ENCODE measurements around the gene ZNF230.

The ZNF230 gene

DNA sequence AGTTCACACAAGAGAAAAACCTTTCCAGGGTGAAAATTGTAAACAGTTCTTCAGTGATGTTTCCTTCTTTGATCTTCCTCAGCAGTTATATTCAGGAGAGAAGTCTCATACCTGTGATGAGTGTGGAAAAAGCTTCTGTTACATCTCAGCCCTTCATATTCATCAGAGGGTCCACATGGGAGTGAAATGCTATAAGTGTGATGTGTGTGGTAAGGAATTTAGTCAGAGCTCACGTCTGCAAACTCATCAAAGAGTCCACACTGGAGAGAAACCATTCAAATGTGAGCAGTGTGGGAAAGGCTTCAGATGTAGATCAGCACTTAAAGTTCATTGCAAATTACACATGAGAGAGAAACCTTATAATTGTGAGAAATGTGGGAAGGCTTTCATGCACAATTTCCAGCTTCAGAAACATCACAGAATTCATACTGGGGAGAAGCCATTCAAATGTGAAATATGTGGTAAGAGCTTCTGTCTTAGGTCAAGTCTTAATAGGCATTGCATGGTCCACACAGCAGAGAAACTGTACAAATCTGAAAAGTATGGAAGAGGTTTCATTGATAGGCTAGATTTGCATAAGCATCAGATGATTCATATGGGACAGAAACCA is 29.3 kb downstream of the ZNF230 start:
- DNase-seq = no peak

DNA sequence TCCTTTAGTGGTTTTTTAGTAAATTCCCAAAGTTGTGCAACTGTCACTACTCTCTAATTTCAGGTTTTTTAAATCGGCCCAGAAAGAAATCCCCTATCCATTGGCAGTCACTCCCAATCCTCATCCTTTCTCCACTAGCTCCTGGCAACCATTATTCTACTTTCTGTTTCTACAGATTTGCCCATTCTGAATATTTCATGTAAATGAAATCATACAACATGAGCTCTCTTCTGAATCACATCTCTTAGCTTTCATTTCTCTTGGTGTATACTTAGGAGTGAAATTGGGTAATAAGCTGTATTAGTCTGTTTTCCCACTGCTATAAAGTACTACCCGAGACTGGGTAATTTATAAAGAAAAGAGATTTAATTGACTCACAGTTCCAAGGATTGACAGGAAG is 39.4 kb downstream of the ZNF230 start:
- no peak for DNase-seq

DNA sequence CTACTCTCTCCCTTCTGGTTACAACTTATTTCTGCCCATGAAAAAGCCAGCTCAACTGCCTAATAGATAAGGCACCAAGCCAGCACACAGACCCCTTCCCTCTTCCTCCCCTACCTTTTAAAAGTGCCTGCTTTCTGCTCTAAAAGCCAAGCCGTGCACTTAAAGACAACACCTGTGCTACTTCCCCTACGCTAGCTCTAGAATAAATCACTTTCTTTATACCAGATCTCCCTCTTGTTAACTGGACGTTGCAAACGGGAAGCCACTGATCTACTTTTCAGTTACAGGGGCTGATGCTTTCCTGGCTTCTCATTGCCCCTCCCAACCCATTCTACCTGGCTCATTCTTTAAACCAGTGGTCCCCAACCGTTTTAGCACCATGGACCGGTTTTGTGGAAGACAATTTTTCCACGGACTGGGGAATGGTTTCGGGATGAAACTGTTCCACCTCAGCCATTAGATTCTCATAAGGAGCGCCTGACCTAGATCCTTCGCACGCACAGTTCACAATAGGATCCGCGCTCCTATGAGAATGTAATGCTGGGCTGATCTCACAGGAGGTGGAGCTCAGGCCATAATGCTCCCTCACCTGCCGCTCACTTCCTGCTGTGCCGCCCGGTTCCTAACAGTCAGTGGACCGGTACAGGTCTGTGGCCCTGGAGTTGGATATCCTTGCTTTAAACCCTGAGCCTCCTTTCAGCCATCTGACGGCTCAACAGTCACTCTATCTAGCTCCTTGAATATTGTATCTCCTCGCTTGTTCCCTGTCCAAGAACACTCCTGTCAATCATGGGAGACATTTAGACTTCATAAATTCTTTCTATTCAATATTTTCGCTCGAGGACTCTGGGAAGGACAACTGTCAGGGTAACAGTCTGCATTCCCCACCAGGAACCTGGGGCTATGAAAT is 48.2 kb downstream of the ZNF230 start:
- peak in 12 of 51 donors; percentile 0 to 33 (median 10) for DNase-seq

- DNase-seq = peak; percentile 46 to 98 (median 94)
These were observed 49.1 kb downstream of the ZNF230 start, which contains the start of gene ZNF223 for GRCh38 chr19:44051650-44052402. Gene ZNF223 (plus strand): TSS chr19:44052036. CDS start chr19:44055177, 3,141 bp downstream.

DNA sequence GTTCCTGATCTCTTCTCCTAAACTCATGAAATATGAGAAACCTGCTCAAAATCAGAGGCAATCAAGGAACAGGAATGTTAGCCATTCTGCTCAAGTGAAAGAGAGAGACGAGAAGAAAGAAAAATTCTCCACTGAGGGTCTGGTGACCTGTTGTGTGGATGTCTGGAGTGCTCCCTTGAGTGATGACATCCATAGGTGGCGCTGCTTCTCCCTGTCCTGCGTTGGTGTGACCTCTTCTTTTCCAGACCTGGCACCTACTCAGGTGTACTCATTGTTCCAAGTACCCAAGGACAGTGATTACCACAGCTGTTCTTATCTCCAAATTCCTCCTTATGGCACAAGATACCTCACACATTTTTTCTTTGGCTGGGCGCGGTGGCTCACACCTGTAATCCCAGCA is 53.1 kb downstream of the ZNF230 start:
- no peak for DNase-seq

DNA sequence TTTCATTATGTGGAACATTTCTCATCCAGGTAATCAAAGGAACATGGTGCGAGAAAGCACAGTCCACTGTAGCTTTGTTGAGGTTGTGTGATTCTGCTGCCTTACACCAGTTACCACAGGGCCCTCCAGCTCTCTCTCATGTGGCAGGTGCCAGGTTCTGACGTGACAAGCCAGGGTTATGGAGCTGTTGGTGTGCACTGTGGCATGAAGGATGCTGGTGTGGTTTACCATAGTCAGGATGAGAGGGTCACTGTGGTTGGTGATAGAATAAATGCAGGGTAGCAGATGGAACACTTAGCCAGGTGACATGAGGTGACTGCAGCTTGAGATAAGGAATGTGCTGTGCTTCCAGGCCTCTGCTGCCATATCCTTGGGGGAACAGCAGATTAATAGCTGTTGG is 56.5 kb downstream of the ZNF230 start:
- no peak for DNase-seq

DNA sequence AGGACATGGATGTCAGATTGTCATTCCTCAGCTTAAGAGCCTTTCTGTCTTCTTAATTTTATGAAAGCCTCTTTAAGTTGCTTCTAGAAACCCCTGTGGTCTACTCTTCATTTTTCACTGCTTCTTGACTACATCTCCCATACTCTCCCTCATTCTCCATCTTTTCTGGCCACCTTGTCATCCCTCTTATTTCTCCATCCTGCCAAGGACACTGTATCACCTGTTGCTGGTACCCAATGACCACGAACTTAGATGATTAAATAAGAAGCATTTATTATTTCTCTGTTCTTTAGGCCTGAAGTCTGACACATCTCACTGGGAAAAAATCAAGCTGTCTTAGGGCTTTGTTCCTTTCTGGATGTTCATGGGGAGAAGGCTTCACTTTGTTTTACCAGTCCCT is 58.3 kb downstream of the ZNF230 start:
- no peak for DNase-seq
